Osteoblast (primary cell): ENCODE measurements around the gene HOXB6. TPM values are rescaled to one million over a fixed set of nuclear protein-coding genes. Genes with fewer than 3 reads are reported as not detected.

Experiments used
- DNase-seq: peaks from one replicate; pipeline ENCODE4 v3.0.0; 2011; ENCODE audit warnings: low spot score, mixed read lengths; ENCODE audit not compliant: insufficient read length; ENCODE audit errors: missing footprints
- H2AFZ ChIP-seq: 2 replicates; pipeline ENCODE4 v1.6.0; 2011; ENCODE audit warnings: mild to moderate bottlenecking, low read length
- H3K27ac ChIP-seq: 2 replicates; pipeline ENCODE4 v1.5.1; 2011; ENCODE audit warnings: mild to moderate bottlenecking, low read depth, low read length, moderate library complexity
- H3K27me3 ChIP-seq: 2 replicates; pipeline ENCODE4 v1.6.0; 2012; ENCODE audit warnings: mild to moderate bottlenecking, control low read depth, inconsistent platforms, low read length, moderate library complexity; ENCODE audit not compliant: insufficient read depth
- H3K36me3 ChIP-seq: 2 replicates; pipeline ENCODE4 v1.5.1; 2011; ENCODE audit warnings: mild to moderate bottlenecking, low read length, control low read depth, moderate library complexity; ENCODE audit not compliant: insufficient read depth
- H3K4me1 ChIP-seq: 2 replicates; pipeline ENCODE4 v1.5.1; 2011; ENCODE audit warnings: mild to moderate bottlenecking, low read length, control low read depth, moderate library complexity; ENCODE audit not compliant: insufficient read depth
- H3K4me2 ChIP-seq: 2 replicates; pipeline ENCODE4 v1.6.0; 2011; ENCODE audit warnings: mild to moderate bottlenecking, low read length; ENCODE audit not compliant: insufficient read depth
- H3K4me3 ChIP-seq: fragments of 200-600 bp; sonication (generic); 3 replicates; pipeline ENCODE4 v1.5.1; 2012; ENCODE audit warnings: mild to moderate bottlenecking, low read length, inconsistent platforms; ENCODE audit not compliant: insufficient read depth
- H3K79me2 ChIP-seq: 2 replicates; pipeline ENCODE4 v1.6.0; 2012; ENCODE audit warnings: mild to moderate bottlenecking, low read length, control low read depth, inconsistent platforms; ENCODE audit not compliant: insufficient read depth
- H3K9me3 ChIP-seq: 2 replicates; pipeline ENCODE4 v1.5.1; 2011; ENCODE audit warnings: low read depth, low read length, control low read depth
- H4K20me1 ChIP-seq: 2 replicates; pipeline ENCODE4 v1.6.0; 2012; ENCODE audit warnings: mild to moderate bottlenecking, low read length, control low read depth; ENCODE audit not compliant: insufficient read depth
- CTCF ChIP-seq: IDR thresholded peaks from 2 replicates; pipeline ENCODE4 v1.5.1; 2011; ENCODE audit warnings: mild to moderate bottlenecking, low read depth, low read length, moderate library complexity; ENCODE audit errors: extremely low read depth
- total RNA-seq: library from RNA; depleted of rRNA; stranded (reverse); fragments of >200 nt; gene quantifications from 2 replicates; pipeline ENCODE4 v1.2.3, GENCODE V29; 2012

Gene HOXB6
- total RNA-seq, 1 donor = 0.72 TPM

DNA sequence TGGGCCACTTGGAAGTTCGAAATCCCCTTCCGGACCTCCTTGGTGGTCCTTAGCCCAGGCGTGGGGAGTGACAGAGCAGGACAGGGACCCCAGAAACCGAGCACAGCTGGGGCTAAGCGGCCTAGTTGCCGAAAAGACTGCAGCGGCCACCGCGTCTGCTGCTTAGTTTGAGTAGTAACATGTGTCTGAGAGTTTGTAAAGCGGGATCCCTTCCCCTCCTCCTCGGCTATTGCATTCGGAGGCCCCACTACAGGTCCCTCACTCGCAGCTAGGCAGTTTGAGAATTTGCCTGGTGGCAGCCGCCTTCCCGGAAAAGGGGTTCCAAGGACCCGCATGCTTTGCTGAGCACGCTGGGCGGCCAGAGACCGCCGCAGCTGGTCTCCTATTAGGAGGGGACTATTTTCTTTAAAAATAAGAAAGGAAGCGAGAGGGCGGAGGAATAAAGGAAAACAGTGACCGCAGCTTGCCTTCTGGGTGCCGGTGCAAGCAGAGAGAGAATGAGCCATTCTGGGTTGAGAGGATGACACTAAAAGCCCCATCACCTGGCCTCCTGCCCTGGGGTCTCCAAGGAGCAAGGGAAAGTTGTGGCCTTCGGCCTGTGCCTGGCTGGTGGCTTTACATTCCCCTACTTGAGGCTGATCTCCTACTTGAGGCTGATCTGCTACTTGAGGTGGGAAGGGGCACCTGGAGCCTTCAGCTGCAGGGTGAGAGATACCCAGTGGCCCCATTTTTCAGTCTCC is 10.1 kb downstream of the HOXB6 start:
- TF ChIP-seq CTCF = no peak
- Histone ChIP-seq H3K79me2 (no peaks in the 10 kb centered on the region), H4K20me1 (no peaks in the 10 kb centered on the region), H2AFZ (no peak overlapping the region), H3K27ac (no peak overlapping the region), H3K4me1 (no peaks in the 10 kb centered on the region), H3K36me3 (no peaks in the 10 kb centered on the region), H3K4me3 (no peak overlapping the region), H3K4me2 (no peak overlapping the region), H3K9me3 (no peaks in the 10 kb centered on the region), H3K27me3 (peaks cover 97% of the 10 kb centered on the region)
- no peak for DNase-seq

- no peaks in the 10 kb centered on the region for H3K4me1 ChIP-seq
- H3K27ac ChIP-seq = no peak overlapping the region
- H3K27me3 ChIP-seq = peaks cover 96% of the 10 kb centered on the region
- H3K4me3 ChIP-seq = peak overlapping the region; percentile 25
- H4K20me1 ChIP-seq = no peaks in the 10 kb centered on the region
- H2AFZ ChIP-seq = peak overlapping the region; percentile 47
- DNase-seq = peak; percentile 99
- H3K4me2 ChIP-seq = peak overlapping the region; percentile 78
- H3K9me3 ChIP-seq = no peaks in the 10 kb centered on the region
- peak; percentile 82 for TF ChIP-seq CTCF
- no peaks in the 10 kb centered on the region for H3K36me3 ChIP-seq
- H3K79me2 ChIP-seq = no peaks in the 10 kb centered on the region
These were observed 10.8 kb downstream of the HOXB6 start for GRCh38 chr17:48593840-48594537.

DNA sequence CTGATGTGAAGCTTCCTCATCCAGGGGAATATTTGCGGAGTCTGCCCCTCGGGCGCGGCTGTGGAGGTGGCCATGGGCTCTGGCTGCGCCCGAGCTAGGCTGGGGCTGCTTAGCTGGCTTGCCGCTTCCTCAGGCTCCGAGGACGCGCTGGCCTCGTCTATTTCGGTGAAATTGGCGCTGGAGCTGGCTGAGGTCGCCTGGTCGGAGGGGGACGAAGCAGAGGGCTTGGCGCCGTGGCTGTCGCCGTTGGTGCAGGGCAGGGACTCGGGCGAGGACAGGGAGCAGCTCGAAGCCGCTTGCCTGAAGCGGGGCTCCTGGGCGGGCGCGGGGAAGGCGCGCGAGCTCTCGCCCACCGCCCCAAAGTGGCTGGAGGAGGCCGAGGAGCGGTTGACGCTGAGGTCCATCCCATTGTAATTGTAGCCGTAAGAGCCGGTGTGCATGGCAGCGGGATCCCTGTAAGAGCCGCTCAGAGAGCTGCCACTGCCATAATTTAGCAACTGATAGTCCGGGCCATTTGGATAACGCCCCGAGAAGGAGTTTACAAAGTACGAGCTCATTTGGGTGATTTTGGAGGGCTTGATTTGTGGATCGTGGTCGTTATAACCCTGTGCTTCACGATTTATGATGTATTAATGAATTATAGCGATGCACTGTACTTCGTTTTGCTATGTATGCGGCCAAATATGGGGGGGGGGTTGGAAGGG is 11.5 kb downstream of the HOXB6 start, which contains the start of gene HOXB5:
HOXB5 (minus strand) TSS at position 654 of the 704 bp plus-strand sequence; CDS start at position 557, 97 bp downstream.
- no peak for DNase-seq
- Histone ChIP-seq H3K4me3 (peak within 1 kb of the TSS; percentile 57), H3K9me3 (no peaks in the 10 kb centered on the region), H3K79me2 (no peaks in the 10 kb centered on the region), H3K27me3 (peaks cover 96% of the 10 kb centered on the region), H3K4me1 (no peaks in the 10 kb centered on the region), H2AFZ (peak within 1 kb of the TSS; percentile 47), H3K27ac (no peak within 1 kb of the TSS), H3K4me2 (peak within 1 kb of the TSS; percentile 78), H3K36me3 (no peaks in the 10 kb centered on the region), H4K20me1 (no peaks in the 10 kb centered on the region)
- TF ChIP-seq CTCF = no peak
